ENCODE results near the gene IL1A.
"Not testable (repeated sequence)": the region's sequence is repeated elsewhere in the genome, so short reads cannot be mapped to it uniquely, and the experiment has no call there.

The IL1A gene, protein sequence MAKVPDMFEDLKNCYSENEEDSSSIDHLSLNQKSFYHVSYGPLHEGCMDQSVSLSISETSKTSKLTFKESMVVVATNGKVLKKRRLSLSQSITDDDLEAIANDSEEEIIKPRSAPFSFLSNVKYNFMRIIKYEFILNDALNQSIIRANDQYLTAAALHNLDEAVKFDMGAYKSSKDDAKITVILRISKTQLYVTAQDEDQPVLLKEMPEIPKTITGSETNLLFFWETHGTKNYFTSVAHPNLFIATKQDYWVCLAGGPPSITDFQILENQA
- 0 to 0.31 reads per million in 2 donors for total RNA-seq

DNA sequence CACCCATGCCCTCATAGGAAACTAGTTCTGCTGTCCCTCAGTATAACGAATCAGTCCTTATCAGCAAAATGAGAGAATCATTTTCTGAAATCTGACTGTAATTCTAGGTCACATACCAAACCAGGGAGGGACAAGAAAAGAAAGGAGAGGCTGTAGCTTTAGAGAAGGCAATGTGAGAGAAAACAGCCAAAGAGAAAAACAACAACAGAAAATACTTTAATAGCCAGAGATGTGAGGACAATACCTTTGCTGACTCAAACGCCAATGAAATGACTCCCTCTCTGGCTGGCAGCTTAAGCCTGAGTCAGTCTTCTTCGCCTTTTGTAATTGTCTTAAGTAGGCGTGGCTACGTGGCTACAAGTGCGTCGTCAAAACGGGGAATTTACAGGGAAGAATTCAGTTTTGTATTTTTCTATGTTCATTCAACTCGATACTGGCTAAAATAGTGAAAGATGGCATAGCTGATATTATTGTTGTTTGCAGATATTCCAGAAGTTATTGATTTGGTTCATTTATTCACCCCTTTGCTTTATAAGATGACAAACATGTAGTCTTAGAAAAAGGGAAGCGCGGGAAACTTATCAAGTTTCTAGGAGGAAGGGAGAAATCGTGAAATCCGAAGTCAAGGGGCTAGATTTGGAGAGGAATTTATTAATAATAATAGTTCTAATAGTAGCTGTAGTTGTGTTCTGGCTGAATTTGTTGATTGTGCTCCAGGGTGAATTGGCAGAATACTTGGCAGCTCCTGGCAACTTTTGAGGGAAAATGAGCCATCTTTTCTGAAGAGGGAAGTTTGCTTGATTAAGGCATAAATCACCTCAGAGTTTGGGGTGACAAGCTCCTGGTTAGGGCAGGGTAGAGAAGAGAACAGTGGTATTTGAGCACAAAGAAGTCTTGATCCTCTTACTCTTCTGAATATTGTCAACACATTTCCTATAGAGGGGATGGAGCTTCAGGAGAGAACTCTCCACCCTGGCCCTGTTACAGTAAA lies at the start of gene IL1A:
Gene IL1A (minus strand): TSS at position 295 of the 991 bp plus-strand sequence. CDS start 723 bp downstream, outside the sequence.
- no peak for DNase-seq

DNA sequence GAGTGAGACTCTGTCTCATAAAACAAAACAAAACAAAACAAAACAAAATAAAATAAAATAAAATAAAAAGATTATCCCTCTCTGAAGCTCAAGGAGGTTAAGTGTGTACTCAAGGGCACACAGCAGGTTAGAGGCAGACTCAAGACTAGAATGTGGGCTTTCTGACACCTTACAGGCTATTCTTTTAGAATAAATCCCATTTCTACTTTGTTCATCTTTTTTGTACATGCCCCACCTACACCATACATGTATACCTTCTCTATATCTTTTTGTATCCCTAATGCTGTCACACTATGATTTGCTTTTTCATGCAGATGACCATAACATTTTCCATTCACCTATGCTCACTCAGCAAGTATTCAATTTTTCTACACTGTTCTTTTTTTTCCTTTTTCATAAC lies 49.7 kb upstream of the IL1A start:
- no peak for DNase-seq

GRCh38 chr2:112833639-112833931 lies 49.3 kb upstream of the IL1A start:
- not testable (repeated sequence) for DNase-seq

- no peak for DNase-seq
Observed at GRCh38 chr2:112832841-112833638, 48.7 kb upstream of the IL1A start.

- DNase-seq, result no peak
Observed at GRCh38 chr2:112831946-112832840, 47.9 kb upstream of the IL1A start.

- no peak for DNase-seq
Observed at GRCh38 chr2:112831513-112831845, 47.2 kb upstream of the IL1A start.

GRCh38 chr2:112830682-112831512 lies 46.6 kb upstream of the IL1A start:
- DNase-seq, result no peak

GRCh38 chr2:112829961-112830681 lies 45.8 kb upstream of the IL1A start:
- no peak for DNase-seq

- DNase-seq, result no peak
Observed at GRCh38 chr2:112829101-112829960, 45.0 kb upstream of the IL1A start.

DNA sequence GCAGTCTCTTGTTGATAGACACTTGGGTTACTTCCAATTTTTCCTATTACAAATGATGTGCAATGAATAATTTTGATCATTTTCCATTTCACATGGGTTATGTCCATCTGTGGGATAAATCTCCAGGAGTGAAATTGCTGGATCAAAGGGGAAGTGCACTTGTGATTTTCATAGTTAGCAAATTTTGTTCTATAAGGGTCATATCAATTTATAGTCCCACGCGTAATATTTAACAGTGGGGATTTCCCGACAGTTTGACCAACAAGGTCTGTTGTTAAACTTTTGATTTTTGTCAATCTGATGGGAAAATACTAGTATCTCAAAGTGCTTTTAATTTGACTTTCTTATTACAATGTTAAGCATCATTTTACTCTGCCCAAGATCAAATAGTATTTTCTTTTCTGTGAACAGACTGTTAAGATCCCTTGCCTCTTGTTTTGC lies 44.0 kb upstream of the IL1A start:
- no peak for DNase-seq

GRCh38 chr2:112827604-112828185 lies 43.4 kb upstream of the IL1A start:
- DNase-seq, result no peak

GRCh38 chr2:112827009-112827408 lies 42.7 kb upstream of the IL1A start:
- no peak for DNase-seq

GRCh38 chr2:112825706-112826105 lies 41.4 kb upstream of the IL1A start:
- no peak for DNase-seq

DNA sequence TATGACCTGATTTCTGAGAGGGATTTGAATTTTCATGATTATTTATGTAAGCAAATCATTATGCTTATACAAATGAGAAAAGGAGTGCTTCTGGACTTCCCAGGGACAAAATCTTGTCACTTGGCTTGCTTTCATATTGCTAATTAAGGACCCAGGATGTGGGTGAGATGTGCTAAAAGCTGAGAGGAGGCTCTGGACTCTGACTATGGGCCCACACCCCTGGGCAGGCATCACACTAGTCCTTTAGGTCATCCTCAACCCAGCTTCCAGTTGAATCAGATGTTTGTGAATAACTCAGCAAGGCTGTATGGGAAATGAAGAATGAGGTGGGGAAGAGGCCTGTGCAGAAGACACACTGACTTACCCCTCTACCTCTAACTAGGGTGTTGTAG lies 40.4 kb upstream of the IL1A start:
- DNase-seq, result no peak

DNA sequence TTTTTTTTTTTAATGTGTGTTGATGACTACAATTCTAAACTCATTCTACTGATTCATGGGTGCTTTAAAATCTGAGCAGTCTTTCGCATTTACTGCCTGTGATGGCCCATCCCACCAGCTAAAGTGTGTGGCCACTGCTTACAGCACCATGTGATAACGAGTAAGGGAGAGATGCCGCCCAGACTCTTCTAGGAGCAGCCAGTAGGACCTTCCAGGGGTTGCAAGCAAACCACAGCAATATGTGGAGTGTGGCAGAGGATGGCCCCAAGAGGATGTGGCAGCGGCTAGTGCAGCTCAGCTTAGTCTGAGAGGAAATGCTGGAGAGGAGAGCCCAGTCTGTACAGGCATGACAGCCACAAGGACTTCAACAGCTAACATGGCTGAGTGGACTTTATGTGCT lies 37.4 kb upstream of the IL1A start:
- DNase-seq, result no peak

GRCh38 chr2:112821142-112821541 lies 36.8 kb upstream of the IL1A start:
- DNase-seq, result no peak

GRCh38 chr2:112820343-112820742 lies 36.0 kb upstream of the IL1A start:
- no peak for DNase-seq

- DNase-seq, result no peak
Observed at GRCh38 chr2:112819081-112819480, 34.8 kb upstream of the IL1A start.

Data from activated gamma-delta T cell (primary cell).